Thyroid gland (tissue), 4 donors: Measurements from ENCODE around the gene ALPK3.

Experiments
- CTCF ChIP-seq, 6 experiments: fragments of 200-600 bp in 3 of 6; fragments of 450-650 bp in 3 of 6; sonication (generic) in 3 of 6; IDR thresholded peaks; one replicate each; pipeline ENCODE4 v1.5.1; 2016 to 2019; ENCODE audit warnings: antibody characterized with exemption in 6 of 6, mild to moderate bottlenecking in 2 of 6, inconsistent platforms in 1 of 6, moderate library complexity in 1 of 6
- POLR2A ChIP-seq, 2 donors: fragments of 450-650 bp; IDR thresholded peaks; one replicate each; pipeline ENCODE4 v1.6.1; 2017; ENCODE audit warnings: antibody characterized with exemption in 2 of 2, mild to moderate bottlenecking in 2 of 2, moderate library complexity in 1 of 2

- TF ChIP-seq CTCF (IDR thresholded peaks at IDR 0.05) (no peak), POLR2A (IDR thresholded peaks at IDR 0.05) (no peak)
Observed at GRCh38 chr15:84855136-84855535, 38.0 kb downstream of the ALPK3 start.
